Esophagus muscularis mucosa (tissue), 4 donors: Measurements from ENCODE around the gene UNC5B. TPM values are rescaled to one million over a fixed set of nuclear protein-coding genes. Genes with fewer than 3 reads are reported as not detected.

ENCODE experiments used
- DNase-seq: peaks from one replicate; pipeline ENCODE4 v3.0.0-alpha.2; 2017; ENCODE audit errors: extremely low spot score
- H3K27ac ChIP-seq, 4 donors: fragments of 200-600 bp; sonication (generic); replicated peaks in 1 of 4; 1 replicate in 3 of 4; 2 replicates in 1 of 4; pipeline ENCODE4 v1.5.1; 2016 to 2019; ENCODE audit warnings: mild to moderate bottlenecking in 1 of 4
- H3K27me3 ChIP-seq, 4 donors: fragments of 200-600 bp; sonication (generic); one replicate each; pipeline versions ENCODE4 v1.5.1 to v1.6.0; 2016 to 2019
- H3K36me3 ChIP-seq, 4 donors: fragments of 200-600 bp; sonication (generic); one replicate each; pipeline ENCODE4 v1.5.1; 2016 to 2019
- H3K4me1 ChIP-seq, 4 donors: fragments of 200-600 bp; sonication (generic); one replicate each; pipeline ENCODE4 v1.5.1; 2016 to 2019
- H3K4me3 ChIP-seq, 4 donors: fragments of 200-600 bp; sonication (generic); 1 replicate in 2 of 4; 2 replicates in 2 of 4; pipeline ENCODE4 v1.5.1; 2016 to 2019; ENCODE audit warnings: mild to moderate bottlenecking in 4 of 4, moderate library complexity in 1 of 4
- H3K9me3 ChIP-seq, 4 donors: fragments of 200-600 bp; sonication (generic); 1 replicate in 3 of 4; 2 replicates in 1 of 4; pipeline ENCODE4 v1.5.1; 2016 to 2019
- CTCF ChIP-seq, 3 experiments: fragments of 200-600 bp in 2 of 3; fragments of 450-650 bp in 1 of 3; sonication (generic) in 2 of 3; IDR thresholded peaks; one replicate each; pipeline ENCODE4 v1.5.1; 2017 to 2019; ENCODE audit warnings: antibody characterized with exemption in 3 of 3, mild to moderate bottlenecking in 2 of 3, moderate library complexity in 1 of 3
- EP300 ChIP-seq: sonication (generic); formaldehyde crosslinking; IDR thresholded peaks from one replicate; pipeline ENCODE4 v1.6.1; 2017; ENCODE audit warnings: antibody characterized with exemption
- POLR2A ChIP-seq: fragments of 450-650 bp; IDR thresholded peaks from one replicate; pipeline ENCODE4 v1.6.1; 2017; ENCODE audit warnings: antibody characterized with exemption, moderate library complexity, mild to moderate bottlenecking, low read depth
- POLR2AphosphoS5 ChIP-seq, 2 donors: sonication (generic); formaldehyde crosslinking; IDR thresholded peaks; one replicate each; pipeline ENCODE4 v1.6.1; 2017; ENCODE audit warnings: antibody characterized with exemption in 2 of 2
- WGBS: methylation state at CpG from one replicate; pipeline ENCODE4 v1.1.5; 2018; 5-methylcytosine and 5-hydroxymethylcytosine counted together
- intact Hi-C: fragments of 100-400 bp; cut with DNase I; formaldehyde crosslinking; loops from one replicate; pipeline ENCODE4 v1.15.1; 2023
- total RNA-seq, 4 donors: library from RNA; depleted of rRNA; stranded (reverse); fragments of >200 nt; gene quantifications; one replicate each; pipeline versions ENCODE4 v1.1.0 to v1.2.1, GENCODE V29; 2016

UNC5B gene
- total RNA-seq, 4 donors from 2014 or later = 2.1 to 3.7 (median 2.8) TPM

- no peak for TF ChIP-seq EP300
- no peak for TF ChIP-seq CTCF (IDR thresholded peaks at IDR 0.05)
- TF ChIP-seq POLR2AphosphoS5 (IDR thresholded peaks at IDR 0.05) = no peak
- no peak for TF ChIP-seq POLR2A
- Histone ChIP-seq H3K36me3 (no peaks in the 10 kb centered on the region), H3K27me3 (no peaks in the 10 kb centered on the region), H3K9me3 (no peaks in the 10 kb centered on the region), H3K27ac (peak overlapping the region in 1 of 4 donors; percentile 32), H3K4me1 (peaks cover 22 to 62% (median 31%) of the 10 kb centered on the region in 4 donors), H3K4me3 (no peak overlapping the region)
- intact Hi-C loops = no loop called here
- no peak for DNase-seq
- 69% methylated on average over 11 of the region's 13 CpGs for WGBS
These were observed 47.6 kb downstream of the UNC5B start for GRCh38 chr10:71259815-71260501.

GRCh38 chr10:71260622-71261325 is 48.4 kb downstream of the UNC5B start:
- no peak overlapping the region for H3K4me3 ChIP-seq
- H3K9me3 ChIP-seq = no peaks in the 10 kb centered on the region
- peaks cover 16 to 63% (median 27%) of the 10 kb centered on the region in 4 donors for H3K4me1 ChIP-seq
- TF ChIP-seq POLR2A (no peak), EP300 (no peak), POLR2AphosphoS5 (IDR thresholded peaks at IDR 0.05) (no peak), CTCF (IDR thresholded peaks at IDR 0.05) (no peak)
- no peaks in the 10 kb centered on the region for H3K36me3 ChIP-seq
- intact Hi-C loops = no loop called here
- DNase-seq = no peak
- 84% methylated on average over 11 of the region's 13 CpGs for WGBS
- no peaks in the 10 kb centered on the region for H3K27me3 ChIP-seq
- H3K27ac ChIP-seq = peak overlapping the region in 1 of 4 donors; percentile 32

- TF ChIP-seq POLR2AphosphoS5 (IDR thresholded peaks at IDR 0.05) (no peak), CTCF (IDR thresholded peaks at IDR 0.05) (no peak), POLR2A (no peak), EP300 (no peak)
- Histone ChIP-seq H3K9me3 (no peaks in the 10 kb centered on the region), H3K27ac (no peak overlapping the region), H3K27me3 (no peaks in the 10 kb centered on the region), H3K36me3 (no peaks in the 10 kb centered on the region), H3K4me1 (peaks cover 20 to 64% (median 29%) of the 10 kb centered on the region in 4 donors), H3K4me3 (no peak overlapping the region)
- intact Hi-C loops = no loop called here
- DNase-seq = no peak
- 91% methylated on average over 8 of the region's 8 CpGs for WGBS
These were observed 49.7 kb downstream of the UNC5B start for GRCh38 chr10:71262027-71262426.

GRCh38 chr10:71262817-71263216 is 50.4 kb downstream of the UNC5B start:
- TF ChIP-seq POLR2A (no peak), CTCF (IDR thresholded peaks at IDR 0.05) (no peak), EP300 (no peak), POLR2AphosphoS5 (IDR thresholded peaks at IDR 0.05) (no peak)
- 79% methylated on average over 5 of the region's 5 CpGs for WGBS
- no peaks in the 10 kb centered on the region for H3K27me3 ChIP-seq
- H3K4me1 ChIP-seq = peaks cover 20 to 64% (median 29%) of the 10 kb centered on the region in 4 donors
- H3K36me3 ChIP-seq = no peaks in the 10 kb centered on the region
- no peak overlapping the region for H3K27ac ChIP-seq
- H3K9me3 ChIP-seq = no peaks in the 10 kb centered on the region
- no peak overlapping the region for H3K4me3 ChIP-seq
- no peak for DNase-seq
- intact Hi-C loops = no loop called here
